Renal cortex interstitium (tissue), 11 donors: ENCODE measurements around the gene PCDHGA9. TPM values are rescaled to one million over a fixed set of nuclear protein-coding genes. Genes with fewer than 3 reads are reported as not detected.
"Not testable (repeated sequence)": the region's sequence is repeated elsewhere in the genome, so short reads cannot be mapped to it uniquely, and the experiment has no call there.

Source experiments
- DNase-seq, 11 donors: peaks; one replicate each; pipeline ENCODE4 v3.0.0-alpha.2; 2013; ENCODE audit warnings: low read depth in 9 of 11, low spot score in 4 of 11; ENCODE audit errors: extremely low read depth in 1 of 11
- polyA plus RNA-seq, 3 donors: library from polyadenylated mRNA; unstranded; fragments of 120-200 nt; gene quantifications; one replicate each; pipeline ENCODE4 v1.2.1, GENCODE V29; 2013; ENCODE audit not compliant: insufficient read length in 3 of 3

PCDHGA9 gene
- polyA plus RNA-seq, 3 donors = 3.6 to 6.2 (median 5.4) TPM

GRCh38 chr5:141432308-141432707 lies 29.7 kb downstream of the PCDHGA9 start:
- DNase-seq = not testable (repeated sequence)

GRCh38 chr5:141432726-141433125 lies 30.1 kb downstream of the PCDHGA9 start:
- DNase-seq = not testable (repeated sequence)

- no peak for DNase-seq
These were observed 31.4 kb downstream of the PCDHGA9 start for GRCh38 chr5:141434006-141434405.

GRCh38 chr5:141437221-141437620 lies 34.6 kb downstream of the PCDHGA9 start:
- DNase-seq = no peak

GRCh38 chr5:141439411-141440141 lies 37.0 kb downstream of the PCDHGA9 start:
- no peak for DNase-seq

- DNase-seq = no peak
These were observed 37.8 kb downstream of the PCDHGA9 start for GRCh38 chr5:141440341-141440740.

GRCh38 chr5:141441571-141442170 lies 39.1 kb downstream of the PCDHGA9 start:
- no peak for DNase-seq

Other genes starting within 250 kb of the PCDHGA9 start
- gene PCDHB7, start 230.1 kb upstream of the PCDHGA9 start, polyA plus RNA-seq = 1 to 10 TPM; 4.0 to 4.4 (median 4.2) TPM
- gene PCDHB8, start 225.0 kb upstream of the PCDHGA9 start, polyA plus RNA-seq = 1 to 10 TPM; 1.8 to 3.7 (median 2.4) TPM
- 1 to 10 TPM; 5.0 to 7.6 (median 5.1) TPM for gene PCDHB16, start 220.4 kb upstream of the PCDHGA9 start, polyA plus RNA-seq
- gene PCDHB9, start 215.6 kb upstream of the PCDHGA9 start, polyA plus RNA-seq = 1 to 10 TPM; 4.1 to 4.4 (median 4.3) TPM
- gene PCDHB10, start 210.4 kb upstream of the PCDHGA9 start, polyA plus RNA-seq = 1 to 10 TPM; 4.8 to 7.5 (median 6.8) TPM
- gene PCDHB11, start 203.2 kb upstream of the PCDHGA9 start, polyA plus RNA-seq = 1 to 10 TPM; 4.0 to 6.3 (median 4.7) TPM
- gene PCDHB12, start 194.1 kb upstream of the PCDHGA9 start, polyA plus RNA-seq = 1 to 10 TPM; 4.6 to 5.1 (median 5.0) TPM
- 1 to 10 TPM; 6.9 to 7.9 (median 7.2) TPM for gene PCDHB13, start 188.9 kb upstream of the PCDHGA9 start, polyA plus RNA-seq
- gene PCDHB14, start 179.4 kb upstream of the PCDHGA9 start, polyA plus RNA-seq = 10 to 100 TPM in 2 of 3 donors, 1 to 10 TPM in 1; 9.5 to 11.6 (median 10.6) TPM
- gene PCDHB15, start 157.4 kb upstream of the PCDHGA9 start, polyA plus RNA-seq = 10 to 100 TPM; 13.2 to 15.0 (median 14.9) TPM
- under 1 TPM in 2 of 3 donors, not detected in 1; 0.14 to 0.35 TPM for gene SLC25A2, start 98.7 kb upstream of the PCDHGA9 start, polyA plus RNA-seq
- 100 to 1,000 TPM; 134 to 184 (median 157) TPM for gene TAF7, start 82.0 kb upstream of the PCDHGA9 start, polyA plus RNA-seq
- gene PCDHGA1, start 72.3 kb upstream of the PCDHGA9 start, polyA plus RNA-seq = 1 to 10 TPM in 2 of 3 donors, under 1 TPM in 1; 0.92 to 1.2 (median 1.0) TPM
- gene PCDHGA2, start 64.0 kb upstream of the PCDHGA9 start, polyA plus RNA-seq = 1 to 10 TPM; 6.0 to 7.9 (median 6.1) TPM
- 1 to 10 TPM; 3.1 to 4.2 (median 3.6) TPM for gene PCDHGA3, start 58.9 kb upstream of the PCDHGA9 start, polyA plus RNA-seq
- 1 to 10 TPM; 1.5 to 2.5 (median 2.2) TPM for gene PCDHGB1, start 52.7 kb upstream of the PCDHGA9 start, polyA plus RNA-seq
- gene PCDHGA4, start 47.8 kb upstream of the PCDHGA9 start, polyA plus RNA-seq = 1 to 10 TPM; 2.0 to 3.4 (median 2.2) TPM
- 1 to 10 TPM; 3.5 to 4.3 (median 3.8) TPM for gene PCDHGB2, start 42.8 kb upstream of the PCDHGA9 start, polyA plus RNA-seq
- 1 to 10 TPM; 2.1 to 2.7 (median 2.6) TPM for gene PCDHGA5, start 38.6 kb upstream of the PCDHGA9 start, polyA plus RNA-seq
- gene PCDHGB3, start 32.5 kb upstream of the PCDHGA9 start, polyA plus RNA-seq = 1 to 10 TPM; 2.1 to 2.5 (median 2.5) TPM
- 1 to 10 TPM; 6.5 to 8.0 (median 7.2) TPM for gene PCDHGA6, start 28.9 kb upstream of the PCDHGA9 start, polyA plus RNA-seq
- 1 to 10 TPM; 2.0 to 2.7 (median 2.5) TPM for gene PCDHGA7, start 20.0 kb upstream of the PCDHGA9 start, polyA plus RNA-seq
- 1 to 10 TPM; 4.9 to 6.5 (median 6.1) TPM for gene PCDHGB4, start 15.1 kb upstream of the PCDHGA9 start, polyA plus RNA-seq
- gene PCDHGA8, start 10.1 kb upstream of the PCDHGA9 start, polyA plus RNA-seq = 1 to 10 TPM in 1 of 3 donors, under 1 TPM in 2; 0.58 to 1.0 (median 0.61) TPM
- 10 to 100 TPM in 2 of 3 donors, 1 to 10 TPM in 1; 8.6 to 11.5 (median 10.8) TPM for gene PCDHGB5, start 4.8 kb upstream of the PCDHGA9 start, polyA plus RNA-seq
- 1 to 10 TPM; 6.7 to 7.6 (median 7.6) TPM for gene PCDHGB6, start 5.2 kb downstream of the PCDHGA9 start, polyA plus RNA-seq
- 1 to 10 TPM; 3.0 to 3.7 (median 3.3) TPM for gene PCDHGA10, start 10.2 kb downstream of the PCDHGA9 start, polyA plus RNA-seq
- 10 to 100 TPM; 15.2 to 16.6 (median 15.7) TPM for gene PCDHGB7, start 14.9 kb downstream of the PCDHGA9 start, polyA plus RNA-seq
- gene PCDHGA11, start 18.3 kb downstream of the PCDHGA9 start, polyA plus RNA-seq = 1 to 10 TPM; 3.9 to 5.4 (median 5.2) TPM
- gene PCDHGA12, start 27.7 kb downstream of the PCDHGA9 start, polyA plus RNA-seq = 1 to 10 TPM; 1.5 to 3.0 (median 1.9) TPM
- 100 to 1,000 TPM in 1 of 3 donors, 10 to 100 TPM in 2; 90.0 to 127 (median 97.3) TPM for gene PCDHGC3, start 73.2 kb downstream of the PCDHGA9 start, polyA plus RNA-seq
- 1 to 10 TPM; 3.4 to 3.9 (median 3.6) TPM for gene PCDHGC4, start 82.3 kb downstream of the PCDHGA9 start, polyA plus RNA-seq
- gene PCDHGC5, start 86.3 kb downstream of the PCDHGA9 start, polyA plus RNA-seq = 1 to 10 TPM in 1 of 3 donors, under 1 TPM in 2; 0.34 to 1.2 (median 0.36) TPM
- gene DIAPH1, start 216.2 kb downstream of the PCDHGA9 start, polyA plus RNA-seq = 10 to 100 TPM; 70.4 to 86.9 (median 73.6) TPM
- gene HDAC3, start 234.1 kb downstream of the PCDHGA9 start, polyA plus RNA-seq = 100 to 1,000 TPM in 1 of 3 donors, 10 to 100 TPM in 2; 98.8 to 111 (median 99.0) TPM
- 1 to 10 TPM in 1 of 3 donors, under 1 TPM in 2; 0.64 to 1.5 (median 0.90) TPM for gene RELL2, start 234.2 kb downstream of the PCDHGA9 start, polyA plus RNA-seq
- 10 to 100 TPM; 12.4 to 19.5 (median 13.5) TPM for gene FCHSD1, start 248.6 kb downstream of the PCDHGA9 start, polyA plus RNA-seq